Trophoblast cell (in vitro differentiated cells and primary cell): ENCODE measurements around the gene MED8.

ENCODE experiments used
- DNase-seq, 2 donors: peaks; one replicate each; pipeline ENCODE4 v3.0.0-alpha.2; 2016
- H2AFZ ChIP-seq: 2 replicates; pipeline ENCODE4 v1.6.1; 2013; ENCODE audit warnings: low read length, moderate library complexity, mild to moderate bottlenecking; ENCODE audit not compliant: insufficient read depth, poor library complexity
- H2AK5ac ChIP-seq: 2 replicates; pipeline ENCODE4 v1.6.1; 2013; ENCODE audit warnings: mild to moderate bottlenecking, low read length
- H2BK120ac ChIP-seq: 2 replicates; pipeline ENCODE4 v1.6.1; 2013; ENCODE audit warnings: low read length, mild to moderate bottlenecking, moderate library complexity; ENCODE audit not compliant: insufficient read depth, poor library complexity
- H2BK12ac ChIP-seq: 2 replicates; pipeline ENCODE4 v1.6.1; 2013; ENCODE audit warnings: mild to moderate bottlenecking, low read length, moderate library complexity
- H2BK5ac ChIP-seq: 2 replicates; pipeline ENCODE4 v1.6.1; 2013; ENCODE audit warnings: low read length, low read depth, moderate library complexity, mild to moderate bottlenecking; ENCODE audit not compliant: poor library complexity
- H3K14ac ChIP-seq: 2 replicates; pipeline ENCODE4 v1.6.1; 2013; ENCODE audit warnings: mild to moderate bottlenecking, low read length
- H3K18ac ChIP-seq: 2 replicates; pipeline ENCODE4 v1.6.1; 2013; ENCODE audit warnings: mild to moderate bottlenecking, low read length
- H3K23ac ChIP-seq: 2 replicates; pipeline ENCODE4 v1.6.1; 2013; ENCODE audit warnings: low read length
- H3K27ac ChIP-seq: 2 replicates; pipeline ENCODE4 v1.5.1; 2013; ENCODE audit warnings: low read depth, mild to moderate bottlenecking, inconsistent platforms, low read length, moderate library complexity
- H3K27me3 ChIP-seq: 2 replicates; pipeline ENCODE4 v1.6.1; 2013; ENCODE audit warnings: inconsistent platforms, mild to moderate bottlenecking, low read length, moderate library complexity; ENCODE audit not compliant: insufficient read depth
- H3K36me3 ChIP-seq, 2 experiments: 1 replicate in 1 of 2; 2 replicates in 1 of 2; pipeline ENCODE4 v1.6.1; 2013; ENCODE audit warnings: low read length in 2 of 2, mild to moderate bottlenecking in 2 of 2, moderate library complexity in 1 of 2; ENCODE audit not compliant: insufficient read depth in 2 of 2, control insufficient read depth in 1 of 2
- H3K4ac ChIP-seq: 2 replicates; pipeline ENCODE4 v1.6.1; 2013; ENCODE audit warnings: low read depth, mild to moderate bottlenecking, low read length, moderate library complexity
- H3K4me1 ChIP-seq, 2 experiments: 1 replicate in 1 of 2; 2 replicates in 1 of 2; pipeline ENCODE4 v1.6.1; 2013; ENCODE audit warnings: low read length in 2 of 2, mild to moderate bottlenecking in 2 of 2, moderate library complexity in 1 of 2; ENCODE audit not compliant: insufficient read depth in 2 of 2, control insufficient read depth in 1 of 2
- H3K4me2 ChIP-seq: 2 replicates; pipeline ENCODE4 v1.6.1; 2013; ENCODE audit warnings: inconsistent platforms, mild to moderate bottlenecking, low read length, moderate library complexity
- H3K4me3 ChIP-seq: 2 replicates; pipeline ENCODE4 v1.5.1; 2013; ENCODE audit warnings: mild to moderate bottlenecking, low read depth, low read length, inconsistent platforms
- H3K79me1 ChIP-seq: one replicate; pipeline ENCODE4 v1.6.1; 2013; ENCODE audit warnings: low read length
- H3K79me2 ChIP-seq: 2 replicates; pipeline ENCODE4 v1.6.1; 2013; ENCODE audit warnings: low read length, mild to moderate bottlenecking; ENCODE audit not compliant: control insufficient read depth, insufficient read depth, poor library complexity
- H3K9ac ChIP-seq: 2 replicates; pipeline ENCODE4 v1.6.1; 2013; ENCODE audit warnings: mild to moderate bottlenecking, low read length
- H3K9me3 ChIP-seq: 2 replicates; pipeline ENCODE4 v1.6.1; 2013; ENCODE audit warnings: low read depth, mild to moderate bottlenecking, control low read depth, inconsistent platforms, low read length; ENCODE audit not compliant: insufficient read depth
- H4K12ac ChIP-seq: 2 replicates; pipeline ENCODE4 v1.6.1; 2013; ENCODE audit warnings: low read depth, mild to moderate bottlenecking, low read length, moderate library complexity
- H4K8ac ChIP-seq: 2 replicates; pipeline ENCODE4 v1.6.1; 2013; ENCODE audit warnings: low read depth, mild to moderate bottlenecking, low read length, moderate library complexity
- H4K91ac ChIP-seq: one replicate; pipeline ENCODE4 v1.6.1; 2013; ENCODE audit warnings: low read depth, mild to moderate bottlenecking, low read length, moderate library complexity
- WGBS: extraction: QIAGEN DNeasy Blood & Tissue Kit; methylation state at CpG from one replicate; pipeline ENCODE4 v1.1.7; 2013; ENCODE audit warnings: missing lambda C conversion rate; ENCODE audit not compliant: insufficient read length, insufficient coverage; ENCODE audit errors: extremely low coverage; 5-methylcytosine and 5-hydroxymethylcytosine counted together

The MED8 gene

DNA sequence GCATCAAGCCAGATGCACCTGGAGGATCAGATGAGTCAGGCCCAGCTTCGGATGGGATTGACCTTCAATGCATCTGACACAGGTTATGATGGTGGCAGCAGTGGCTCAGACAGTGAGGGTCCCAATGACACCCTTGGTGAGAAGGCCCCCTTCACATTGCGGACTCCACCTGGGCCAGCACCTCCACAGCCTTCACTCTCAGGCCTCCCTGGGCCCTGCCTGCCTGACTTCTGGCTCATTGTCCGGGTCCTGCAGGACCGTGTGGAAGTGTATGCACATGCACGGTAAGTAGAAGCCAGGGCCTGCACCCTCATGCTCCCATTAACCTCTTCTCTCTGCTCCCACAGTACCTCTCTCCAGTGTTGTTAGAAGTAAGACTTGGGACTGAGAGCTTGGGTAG, 43.3 kb upstream of the MED8 start:
- Histone ChIP-seq H2AK5ac (no peak overlapping the region), H3K27ac (no peak overlapping the region), H3K4me2 (no peak overlapping the region), H3K4me3 (no peak overlapping the region), H3K9ac (no peak overlapping the region), H3K27me3 (no peaks in the 10 kb centered on the region), H3K4me1 (peaks cover 16 to 22% of the 10 kb centered on the region in 2 experiments), H4K91ac (no peak overlapping the region), H3K79me2 (peaks cover 2% of the 10 kb centered on the region), H4K8ac (no peak overlapping the region), H3K18ac (no peak overlapping the region), H3K4ac (no peak overlapping the region), H2BK5ac (no peak overlapping the region), H3K36me3 (peaks cover 56 to 72% of the 10 kb centered on the region in 2 experiments), H2BK12ac (no peak overlapping the region), H3K79me1 (peaks cover 13% of the 10 kb centered on the region), H4K12ac (no peak overlapping the region), H3K14ac (no peak overlapping the region), H2AFZ (no peak overlapping the region), H3K9me3 (no peaks in the 10 kb centered on the region), H3K23ac (no peak overlapping the region), H2BK120ac (no peak overlapping the region)
- no CpG with 5 or more reads among the region's 5 CpGs for WGBS
- DNase-seq = no peak

DNA sequence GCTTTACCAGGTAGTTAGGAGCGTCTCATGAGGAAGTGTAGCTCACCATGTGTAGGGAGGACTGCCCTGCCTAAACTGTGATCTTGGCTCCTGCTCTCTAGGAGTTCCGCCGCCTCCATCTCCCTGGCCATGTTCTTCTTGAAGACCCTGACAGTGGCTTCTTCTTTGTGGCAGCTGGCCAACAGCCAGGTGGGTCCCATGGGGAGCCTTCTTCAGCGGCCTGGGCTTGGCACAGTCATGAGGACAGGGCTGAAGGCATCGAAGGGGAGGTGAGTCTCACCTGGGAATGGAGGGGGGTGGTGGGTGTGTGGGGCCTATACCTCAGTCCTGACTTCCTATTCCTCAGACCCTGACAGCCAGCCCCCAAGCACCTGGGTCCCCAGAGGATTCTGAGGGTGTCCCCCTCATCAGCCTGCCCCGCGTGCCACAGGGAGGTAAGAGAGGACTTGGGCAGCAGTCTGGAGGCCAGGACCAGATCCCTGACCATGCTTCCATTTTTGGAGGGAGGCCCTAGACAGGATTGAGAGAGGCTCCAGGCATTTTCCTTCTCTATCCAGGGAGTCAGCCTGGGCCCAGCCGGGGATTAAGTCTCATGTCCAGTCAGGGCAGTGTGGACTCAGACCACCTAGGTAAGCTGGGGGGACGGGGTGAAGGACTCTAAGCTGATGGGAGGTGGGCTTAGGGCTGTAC, 42.7 kb upstream of the MED8 start:
- no CpG with 5 or more reads among the region's 9 CpGs for WGBS
- Histone ChIP-seq H3K23ac (no peak overlapping the region), H3K36me3 (peaks cover 62 to 77% of the 10 kb centered on the region in 2 experiments), H2AFZ (no peak overlapping the region), H3K4ac (no peak overlapping the region), H3K9ac (no peak overlapping the region), H3K27ac (no peak overlapping the region), H3K9me3 (no peaks in the 10 kb centered on the region), H3K79me2 (peaks cover 2% of the 10 kb centered on the region), H4K91ac (no peak overlapping the region), H2BK12ac (no peak overlapping the region), H3K14ac (no peak overlapping the region), H2AK5ac (no peak overlapping the region), H4K8ac (no peak overlapping the region), H2BK120ac (no peak overlapping the region), H3K18ac (no peak overlapping the region), H3K79me1 (peaks cover 8% of the 10 kb centered on the region), H2BK5ac (no peak overlapping the region), H3K4me3 (no peak overlapping the region), H3K27me3 (no peaks in the 10 kb centered on the region), H4K12ac (no peak overlapping the region), H3K4me1 (peaks cover 10 to 16% of the 10 kb centered on the region in 2 experiments), H3K4me2 (no peak overlapping the region)
- no peak for DNase-seq

GRCh38 chr1:43431676-43432075, 42.1 kb upstream of the MED8 start:
- Histone ChIP-seq H3K36me3 (peaks cover 68 to 83% of the 10 kb centered on the region in 2 experiments), H3K27ac (no peak overlapping the region), H3K27me3 (no peaks in the 10 kb centered on the region), H3K9ac (no peak overlapping the region), H4K91ac (no peak overlapping the region), H3K79me1 (peaks cover 4% of the 10 kb centered on the region), H4K8ac (no peak overlapping the region), H3K23ac (no peak overlapping the region), H2BK5ac (no peak overlapping the region), H2AFZ (no peak overlapping the region), H2BK120ac (no peak overlapping the region), H3K4me3 (no peak overlapping the region), H2AK5ac (no peak overlapping the region), H3K4me2 (no peak overlapping the region), H3K14ac (no peak overlapping the region), H3K18ac (no peak overlapping the region), H4K12ac (no peak overlapping the region), H3K79me2 (no peaks in the 10 kb centered on the region), H2BK12ac (no peak overlapping the region), H3K9me3 (no peaks in the 10 kb centered on the region), H3K4ac (no peak overlapping the region), H3K4me1 (peaks cover 3 to 9% of the 10 kb centered on the region in 2 experiments)
- WGBS = no CpG with 5 or more reads among the region's 9 CpGs
- DNase-seq = no peak

GRCh38 chr1:43430831-43431230, 41.2 kb upstream of the MED8 start:
- WGBS = no CpG with 5 or more reads among the region's 5 CpGs
- no peaks in the 10 kb centered on the region for H3K79me2 ChIP-seq
- H3K27ac ChIP-seq = no peak overlapping the region
- no peak overlapping the region for H3K23ac ChIP-seq
- peaks cover 0 to 2% of the 10 kb centered on the region in 2 experiments for H3K4me1 ChIP-seq
- peaks cover 77 to 92% of the 10 kb centered on the region in 2 experiments for H3K36me3 ChIP-seq
- H4K91ac ChIP-seq = no peak overlapping the region
- no peak overlapping the region for H3K4me2 ChIP-seq
- H3K79me1 ChIP-seq = no peaks in the 10 kb centered on the region
- no peak overlapping the region for H3K18ac ChIP-seq
- no peak overlapping the region for H2AK5ac ChIP-seq
- no peak for DNase-seq
- no peak overlapping the region for H4K8ac ChIP-seq
- H3K4me3 ChIP-seq = no peak overlapping the region
- H3K14ac ChIP-seq = no peak overlapping the region
- H3K4ac ChIP-seq = no peak overlapping the region
- no peak overlapping the region for H2BK5ac ChIP-seq
- H3K27me3 ChIP-seq = no peaks in the 10 kb centered on the region
- H2BK12ac ChIP-seq = no peak overlapping the region
- no peak overlapping the region for H3K9ac ChIP-seq
- H2BK120ac ChIP-seq = no peak overlapping the region
- H4K12ac ChIP-seq = no peak overlapping the region
- H2AFZ ChIP-seq = no peak overlapping the region
- no peaks in the 10 kb centered on the region for H3K9me3 ChIP-seq
